Activated T-cell treated with anti-CD3 and anti-CD28 coated beads, Interleukin-2, amount 50 U/mL, for 24 hours (primary cell): ENCODE measurements around the gene EEFSEC.

Experiments used
- DNase-seq: peaks from one replicate; pipeline ENCODE4 v3.0.0-alpha.2; 2020
- H3K27ac Mint-ChIP-seq: 2 replicates; pipeline ENCODE4 v1.8.0; 2020; ENCODE audit warnings: mild to moderate bottlenecking, mixed read lengths
- H3K27me3 Mint-ChIP-seq: 2 replicates; pipeline ENCODE4 v1.8.0; 2020; ENCODE audit warnings: mixed read lengths
- H3K36me3 Mint-ChIP-seq: 2 replicates; pipeline ENCODE4 v1.8.0; 2020; ENCODE audit warnings: low read depth, mixed read lengths
- H3K4me1 Mint-ChIP-seq: 2 replicates; pipeline ENCODE4 v1.8.0; 2020; ENCODE audit warnings: low read depth, mixed read lengths
- H3K4me3 Mint-ChIP-seq: 2 replicates; pipeline ENCODE4 v1.8.0; 2020; ENCODE audit warnings: mild to moderate bottlenecking, moderate library complexity, mixed read lengths
- H3K9me3 Mint-ChIP-seq: 2 replicates; pipeline ENCODE4 v1.8.0; 2020; ENCODE audit warnings: mixed read lengths

The EEFSEC gene

DNA sequence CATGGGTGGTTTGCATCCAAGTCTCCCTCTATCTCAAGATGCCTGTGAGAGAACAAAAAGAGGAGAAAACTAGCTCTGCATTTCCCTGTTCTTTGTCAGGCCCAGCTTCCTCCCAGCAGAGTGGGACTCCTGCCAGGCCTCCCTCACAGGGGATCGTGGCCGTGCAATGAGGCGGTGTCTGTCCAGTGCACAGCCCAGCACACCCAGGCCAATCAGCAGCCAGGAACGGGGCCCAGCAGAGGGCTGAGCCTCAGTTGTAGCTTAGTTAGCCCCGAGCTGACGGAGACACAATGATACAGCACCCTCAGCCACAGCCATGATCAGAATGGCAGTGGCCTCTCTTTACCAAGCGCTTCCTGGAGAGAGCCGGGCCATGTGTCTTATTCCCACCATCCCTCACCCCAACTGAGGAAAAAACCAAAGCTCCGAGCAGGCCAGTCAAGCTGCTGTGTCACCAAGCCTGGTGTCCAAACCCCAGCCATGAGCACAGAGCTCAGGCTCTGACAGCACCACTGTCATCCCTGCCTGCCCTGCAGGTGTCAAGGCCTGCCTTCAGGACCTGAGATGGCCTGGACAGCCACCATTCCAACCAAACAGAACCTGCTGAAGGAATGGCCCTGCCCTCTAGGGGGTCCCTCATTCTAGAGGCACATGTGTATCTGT is 242.3 kb downstream of the EEFSEC start:
- H3K9me3 Mint-ChIP-seq, result no peaks in the 10 kb centered on the region
- no peak overlapping the region for H3K27ac Mint-ChIP-seq
- peaks cover 3% of the 10 kb centered on the region for H3K36me3 Mint-ChIP-seq
- no peaks in the 10 kb centered on the region for H3K4me1 Mint-ChIP-seq
- no peak for DNase-seq
- H3K27me3 Mint-ChIP-seq, result no peaks in the 10 kb centered on the region
- no peak overlapping the region for H3K4me3 Mint-ChIP-seq

DNA sequence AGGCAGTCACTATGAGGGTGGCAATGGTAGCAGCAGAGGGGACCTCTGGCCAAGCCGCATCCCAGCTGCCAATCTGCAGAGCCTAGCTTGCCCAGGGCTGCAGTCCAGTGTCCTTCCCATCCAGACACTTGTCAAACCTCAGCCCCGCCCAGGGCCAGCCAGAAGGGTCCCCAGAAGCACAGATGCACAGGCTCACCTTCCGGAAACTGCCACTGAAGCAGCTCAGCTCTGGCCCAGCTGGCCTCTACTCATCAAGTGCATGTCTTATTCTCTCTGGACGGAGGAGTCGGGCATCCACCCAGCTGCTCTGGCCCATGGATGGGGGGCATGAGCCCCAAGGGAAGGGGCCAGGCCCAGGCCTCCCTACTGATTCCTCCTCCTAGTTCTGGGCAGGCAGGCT is 244.2 kb downstream of the EEFSEC start:
- Mint-ChIP-seq H3K27ac (no peak overlapping the region), H3K4me1 (no peaks in the 10 kb centered on the region), H3K36me3 (no peaks in the 10 kb centered on the region), H3K9me3 (no peaks in the 10 kb centered on the region), H3K27me3 (no peaks in the 10 kb centered on the region), H3K4me3 (no peak overlapping the region)
- no peak for DNase-seq

DNA sequence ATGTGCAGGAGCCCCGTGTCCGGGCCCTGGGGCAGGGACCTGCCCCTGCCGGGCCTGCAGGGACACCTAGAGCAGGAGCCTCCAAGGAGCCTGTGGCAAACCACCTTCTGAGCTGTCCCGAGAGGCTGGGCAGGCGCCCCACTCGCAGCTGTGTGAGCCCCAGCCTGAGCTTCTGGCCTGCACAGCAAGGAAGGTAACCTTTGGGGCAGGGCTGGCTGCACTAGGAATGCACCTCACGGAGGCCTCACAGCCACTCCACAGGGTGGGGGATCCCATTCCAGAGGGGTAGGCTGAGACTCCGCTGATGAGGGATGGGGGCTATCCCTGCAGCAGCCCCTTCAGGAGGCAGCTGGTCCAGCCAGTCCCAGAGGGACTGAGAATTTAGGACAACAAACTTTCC is 245.3 kb downstream of the EEFSEC start:
- Mint-ChIP-seq H3K4me3 (no peak overlapping the region), H3K27ac (no peak overlapping the region), H3K9me3 (no peaks in the 10 kb centered on the region), H3K27me3 (no peaks in the 10 kb centered on the region), H3K4me1 (no peaks in the 10 kb centered on the region), H3K36me3 (no peaks in the 10 kb centered on the region)
- no peak for DNase-seq

DNA sequence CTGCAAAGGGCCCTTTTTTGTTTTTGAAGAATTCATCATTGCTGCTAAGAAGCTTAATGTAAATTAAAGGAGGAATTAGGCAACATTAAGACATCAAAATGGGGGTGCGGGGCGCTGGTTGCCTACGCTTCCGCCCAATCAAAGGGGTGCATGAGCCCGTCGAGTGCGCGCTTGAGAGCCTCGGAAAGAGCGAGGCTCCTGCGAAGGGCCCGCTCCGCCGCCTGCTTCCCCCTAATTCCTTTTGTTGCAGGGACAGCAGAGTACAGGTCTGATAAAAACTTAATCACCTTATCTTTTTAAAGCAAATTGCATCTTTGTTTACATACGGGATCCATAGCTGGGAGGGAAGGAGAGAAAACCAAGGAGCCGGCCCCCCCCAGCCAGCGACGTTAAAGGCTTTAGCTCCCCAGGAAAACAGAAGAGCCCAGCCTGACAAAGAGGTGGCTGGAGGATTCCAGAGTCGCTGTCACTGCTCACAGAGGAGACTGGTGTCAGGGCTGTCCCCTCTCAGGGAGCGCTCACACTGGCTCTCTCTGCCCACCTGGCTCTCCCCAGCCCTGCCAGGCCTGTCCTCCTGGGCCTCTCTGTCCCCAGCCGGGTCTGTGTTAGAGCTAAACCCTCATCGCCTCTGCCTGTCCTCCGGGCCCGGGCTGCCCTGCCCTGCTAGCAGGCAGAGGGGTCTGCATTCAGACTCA is 246.1 kb downstream of the EEFSEC start:
- Mint-ChIP-seq H3K4me1 (no peaks in the 10 kb centered on the region), H3K27me3 (no peaks in the 10 kb centered on the region), H3K27ac (no peak overlapping the region), H3K36me3 (no peaks in the 10 kb centered on the region), H3K9me3 (no peaks in the 10 kb centered on the region), H3K4me3 (no peak overlapping the region)
- no peak for DNase-seq

DNA sequence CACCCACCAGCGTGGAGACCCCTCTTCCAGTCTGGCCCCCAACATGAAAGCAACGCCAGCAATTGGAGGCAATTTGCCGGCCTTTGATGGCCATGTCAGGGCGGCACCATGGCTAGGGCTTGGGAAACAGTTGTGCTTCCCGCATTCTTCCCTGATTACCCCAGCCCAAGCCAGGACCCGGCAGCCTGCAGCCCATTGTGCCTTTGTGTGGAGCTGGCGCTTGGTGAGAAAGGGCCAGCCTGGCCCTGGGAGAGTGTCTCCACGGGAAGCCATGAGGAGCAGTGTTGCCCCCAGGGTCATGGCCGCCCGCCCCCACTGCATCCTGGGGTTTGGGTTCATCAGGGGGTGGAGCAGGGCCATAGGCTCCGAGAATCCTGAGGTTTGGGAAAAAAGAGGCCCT is 247.4 kb downstream of the EEFSEC start:
- no peak overlapping the region for H3K27ac Mint-ChIP-seq

DNA sequence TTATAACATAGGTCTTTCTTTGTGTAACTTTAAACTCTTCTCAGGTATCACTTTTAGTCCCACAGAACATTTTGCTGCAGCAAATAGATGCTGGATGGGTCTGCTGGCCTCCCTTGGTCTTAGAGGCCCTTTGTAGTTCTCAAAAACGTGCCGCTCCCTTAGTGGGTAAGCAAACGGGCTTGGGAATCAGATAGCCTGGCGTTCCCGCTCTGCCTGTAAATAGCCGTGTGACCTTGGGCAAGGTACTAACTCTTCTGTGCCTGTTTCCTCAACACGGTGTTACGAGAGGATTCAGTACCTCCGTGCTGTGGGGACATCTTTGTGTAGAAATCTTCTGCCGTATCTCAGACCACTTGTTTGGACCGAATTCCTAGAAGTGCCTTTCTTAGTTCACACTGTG is 249.0 kb downstream of the EEFSEC start:
- Mint-ChIP-seq H3K9me3 (no peaks in the 10 kb centered on the region), H3K36me3 (no peaks in the 10 kb centered on the region), H3K27ac (no peak overlapping the region), H3K4me3 (no peak overlapping the region), H3K27me3 (no peaks in the 10 kb centered on the region), H3K4me1 (no peaks in the 10 kb centered on the region)
- DNase-seq, result no peak

More for the DNA sequence above, 247.4 kb downstream of the EEFSEC start:
- Mint-ChIP-seq H3K4me3 (no peak overlapping the region), H3K4me1 (no peaks in the 10 kb centered on the region), H3K27me3 (no peaks in the 10 kb centered on the region), H3K9me3 (no peaks in the 10 kb centered on the region), H3K36me3 (no peaks in the 10 kb centered on the region)
- no peak for DNase-seq

DNA sequence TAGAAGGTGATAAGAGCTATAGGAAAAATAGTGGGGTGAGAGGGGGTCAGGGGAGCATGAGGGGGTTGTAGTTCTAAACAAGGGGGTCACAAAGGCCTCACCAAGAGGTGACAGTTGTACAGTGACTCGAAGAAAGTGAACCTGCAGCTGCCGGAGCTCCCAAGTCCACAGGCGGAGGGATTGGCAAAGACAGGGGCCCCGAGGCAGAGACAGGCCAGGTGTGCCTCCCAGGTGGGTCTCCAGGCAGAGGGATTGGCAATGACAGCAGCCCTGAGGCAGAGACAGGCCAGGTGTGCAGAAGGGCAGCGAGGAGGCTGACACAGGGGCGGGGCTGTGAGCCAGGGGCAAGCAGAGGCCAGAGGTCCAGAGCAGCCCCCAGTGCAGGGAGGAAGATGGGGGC is 249.7 kb downstream of the EEFSEC start:
- no peaks in the 10 kb centered on the region for H3K4me1 Mint-ChIP-seq
- H3K27me3 Mint-ChIP-seq, result no peaks in the 10 kb centered on the region
- H3K27ac Mint-ChIP-seq, result no peak overlapping the region
- DNase-seq, result no peak
- no peak overlapping the region for H3K4me3 Mint-ChIP-seq
- no peaks in the 10 kb centered on the region for H3K9me3 Mint-ChIP-seq
- no peaks in the 10 kb centered on the region for H3K36me3 Mint-ChIP-seq

DNA sequence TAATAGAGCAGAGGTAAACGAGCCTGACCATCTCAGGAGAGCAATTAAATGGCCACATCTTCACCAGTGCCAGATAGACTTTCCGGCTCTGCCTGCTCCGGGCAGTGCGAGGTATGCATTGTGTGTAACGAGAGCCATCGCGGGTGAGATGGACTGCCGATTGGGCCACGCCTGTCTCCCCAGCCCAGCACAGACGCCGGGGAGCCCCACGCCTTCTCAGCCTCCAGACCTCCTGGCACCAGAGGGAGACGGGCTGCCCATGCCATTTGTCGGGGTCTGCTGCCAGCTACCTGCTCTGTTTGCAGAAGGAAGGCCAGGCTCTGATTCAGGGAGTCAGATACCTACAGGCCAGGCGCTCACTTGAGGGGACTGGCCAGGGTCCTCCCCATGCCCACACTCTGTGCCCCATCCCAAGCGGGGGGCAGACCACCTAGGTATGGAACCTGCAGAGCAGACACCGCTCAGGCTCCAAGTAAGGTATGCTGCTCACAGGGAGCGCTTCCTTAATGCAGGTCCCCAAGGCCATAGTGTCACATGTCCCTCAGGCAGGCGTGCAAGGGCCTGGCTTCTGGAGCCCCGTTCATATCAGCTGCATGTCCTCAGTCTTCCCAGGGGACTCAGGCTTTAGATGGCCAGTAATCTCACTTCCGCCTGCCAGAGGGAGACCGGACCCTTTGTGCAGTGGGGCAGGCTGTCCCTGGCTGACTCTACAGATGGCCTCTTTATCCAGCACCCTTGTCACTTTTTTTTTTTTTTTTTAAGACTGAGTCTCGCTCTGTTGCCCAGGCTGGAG is 251.2 kb downstream of the EEFSEC start:
- no peaks in the 10 kb centered on the region for H3K4me1 Mint-ChIP-seq
- no peaks in the 10 kb centered on the region for H3K36me3 Mint-ChIP-seq
- no peak for DNase-seq
- no peak overlapping the region for H3K27ac Mint-ChIP-seq
- H3K4me3 Mint-ChIP-seq, result no peak overlapping the region
- H3K27me3 Mint-ChIP-seq, result no peaks in the 10 kb centered on the region
- no peaks in the 10 kb centered on the region for H3K9me3 Mint-ChIP-seq

DNA sequence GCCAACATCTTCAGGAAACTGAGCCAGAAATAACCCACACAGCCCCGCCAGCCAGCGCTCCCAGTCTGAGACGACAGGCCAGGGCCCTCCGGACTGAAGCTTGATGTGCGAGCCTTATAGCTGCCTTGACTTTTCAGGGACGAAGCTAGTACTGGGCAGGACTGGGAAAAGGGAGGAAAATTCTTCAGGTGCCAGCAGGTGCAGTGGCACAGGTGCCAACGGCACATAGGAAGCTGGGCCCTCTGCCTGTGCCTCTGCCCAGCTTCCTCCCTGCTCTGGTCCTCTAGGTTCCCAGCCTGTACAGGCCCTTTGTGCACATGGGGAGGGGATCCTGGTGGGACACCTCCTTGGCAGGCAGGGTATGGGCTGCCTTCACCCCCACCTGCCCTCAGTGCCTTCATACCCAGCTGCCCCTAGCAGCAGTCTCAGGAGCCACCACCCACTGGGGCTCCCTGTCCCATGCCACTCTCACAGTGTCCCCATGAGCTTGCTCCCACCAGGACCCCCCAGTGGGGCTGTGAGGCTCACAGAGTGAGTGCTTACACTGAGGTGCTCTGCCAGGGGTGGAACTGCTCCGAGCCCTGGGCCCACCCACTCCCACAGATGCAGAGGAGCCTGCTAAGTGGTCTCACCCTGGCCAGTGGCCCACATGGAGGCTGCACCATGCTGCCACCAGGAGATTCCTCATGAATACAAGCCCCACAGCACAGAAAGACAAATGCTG is 252.4 kb downstream of the EEFSEC start:
- Mint-ChIP-seq H3K4me3 (no peak overlapping the region), H3K27ac (no peak overlapping the region)

DNA sequence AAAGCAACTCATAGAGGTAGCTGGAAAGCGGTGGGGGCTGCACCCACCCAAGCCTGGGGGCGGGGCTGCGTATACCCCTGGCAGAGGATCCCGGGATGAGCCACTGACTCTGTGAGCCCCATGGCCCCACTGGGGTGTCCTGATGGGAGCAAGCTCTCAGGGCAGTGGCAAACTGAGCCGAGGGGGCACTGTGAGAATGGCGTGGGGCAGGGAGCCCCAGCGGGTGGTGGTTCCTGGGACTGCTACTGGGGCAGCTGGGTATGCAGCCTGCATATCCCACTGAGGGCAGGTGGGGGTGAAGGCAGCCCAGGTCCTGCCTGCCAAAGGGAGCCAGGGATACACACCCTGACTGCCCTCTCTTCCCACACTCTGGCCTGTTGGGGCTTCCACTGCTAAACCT is 254.0 kb downstream of the EEFSEC start:
- H3K27ac Mint-ChIP-seq, result no peak overlapping the region
- no peaks in the 10 kb centered on the region for H3K27me3 Mint-ChIP-seq
- no peaks in the 10 kb centered on the region for H3K36me3 Mint-ChIP-seq
- no peak overlapping the region for H3K4me3 Mint-ChIP-seq
- no peak for DNase-seq
- H3K4me1 Mint-ChIP-seq, result no peaks in the 10 kb centered on the region
- no peaks in the 10 kb centered on the region for H3K9me3 Mint-ChIP-seq

More for the DNA sequence above, 252.4 kb downstream of the EEFSEC start:
- H3K4me1 Mint-ChIP-seq, result no peaks in the 10 kb centered on the region
- no peaks in the 10 kb centered on the region for H3K36me3 Mint-ChIP-seq
- no peaks in the 10 kb centered on the region for H3K9me3 Mint-ChIP-seq
- no peak for DNase-seq
- no peaks in the 10 kb centered on the region for H3K27me3 Mint-ChIP-seq

DNA sequence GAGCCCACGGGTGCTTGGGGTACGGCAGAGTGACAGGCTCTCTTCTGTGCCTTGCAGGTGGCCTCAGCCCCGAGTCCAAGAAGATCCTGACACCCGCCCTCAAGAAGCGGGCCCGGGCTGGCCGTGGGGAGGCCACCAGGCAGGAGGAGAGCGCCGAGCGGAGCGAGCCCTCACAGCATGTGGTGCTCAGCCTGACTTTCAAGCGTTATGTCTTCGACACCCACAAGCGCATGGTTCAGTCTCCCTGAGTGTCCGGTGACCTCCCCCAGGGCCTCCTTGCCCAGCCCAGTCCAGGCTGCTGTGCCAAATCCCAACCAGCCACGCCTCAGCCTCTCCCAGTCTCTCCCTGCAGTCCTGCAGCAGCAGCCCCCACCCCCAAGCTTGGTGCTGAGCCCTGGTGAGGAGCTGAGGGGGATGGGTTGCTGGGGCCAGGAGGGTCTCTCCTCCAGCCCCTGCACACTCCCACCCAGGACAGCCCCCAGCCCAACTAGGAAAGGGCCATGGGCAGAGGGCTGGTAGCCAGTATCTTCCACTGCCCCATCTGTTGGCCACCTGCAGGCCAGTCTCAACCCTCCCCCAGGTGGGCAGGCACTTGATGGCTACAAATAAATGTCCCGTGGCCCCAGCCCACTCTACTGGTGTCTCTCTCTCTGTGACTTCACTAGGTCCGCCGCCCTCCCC is 254.9 kb downstream of the EEFSEC start:
- no peaks in the 10 kb centered on the region for H3K27me3 Mint-ChIP-seq
- no peaks in the 10 kb centered on the region for H3K36me3 Mint-ChIP-seq
- H3K27ac Mint-ChIP-seq, result no peak overlapping the region
- no peaks in the 10 kb centered on the region for H3K4me1 Mint-ChIP-seq
- no peak for DNase-seq
- H3K9me3 Mint-ChIP-seq, result no peaks in the 10 kb centered on the region
- no peak overlapping the region for H3K4me3 Mint-ChIP-seq

DNA sequence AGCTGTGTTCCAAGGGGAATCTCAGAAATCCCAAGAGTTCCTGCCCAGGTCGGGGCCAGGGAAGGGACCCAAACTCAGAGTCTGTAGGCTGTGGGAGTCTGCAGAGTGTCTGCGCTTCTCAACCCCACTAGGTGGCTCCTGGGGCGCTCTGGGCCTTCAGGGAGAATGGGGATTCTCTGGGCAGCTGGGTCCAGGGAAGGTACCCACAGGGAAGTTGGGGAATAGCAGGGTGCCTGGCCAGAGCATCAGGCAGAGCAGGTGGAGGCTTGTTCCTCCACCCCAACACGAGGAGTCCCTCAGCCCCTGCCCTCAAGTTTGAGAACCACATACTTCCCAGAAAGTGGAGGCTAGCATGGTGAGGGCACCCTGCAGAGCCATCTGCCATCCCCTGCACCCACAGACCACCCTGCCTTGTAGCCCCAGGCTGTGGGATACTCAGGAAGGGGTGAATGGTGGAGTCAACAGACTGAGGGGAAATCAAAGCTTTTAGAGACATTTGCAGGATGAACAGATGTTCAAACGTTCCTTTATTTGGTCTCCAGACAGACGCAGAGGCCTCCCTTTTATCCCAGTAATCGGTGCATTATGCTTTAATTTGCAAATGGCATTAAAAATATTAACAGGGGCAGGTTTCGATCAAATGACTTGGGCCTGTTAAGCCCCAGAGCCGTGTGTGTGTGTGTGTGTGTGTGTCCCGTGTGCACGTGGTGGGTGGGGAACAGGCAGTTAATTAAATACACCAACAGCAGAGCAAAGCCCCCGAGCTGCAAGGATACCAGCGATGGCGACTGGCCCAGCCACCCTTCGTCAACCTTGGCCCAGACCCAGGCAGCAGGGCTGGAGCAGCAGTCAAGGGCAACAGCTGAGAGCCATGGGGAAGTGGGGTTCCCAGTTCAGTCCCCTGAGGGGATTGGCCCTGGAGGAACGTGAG is 255.7 kb downstream of the EEFSEC start:
- H3K4me3 Mint-ChIP-seq, result no peak overlapping the region
- H3K27me3 Mint-ChIP-seq, result no peaks in the 10 kb centered on the region
- no peaks in the 10 kb centered on the region for H3K9me3 Mint-ChIP-seq
- DNase-seq, result no peak
- H3K4me1 Mint-ChIP-seq, result no peaks in the 10 kb centered on the region
- H3K27ac Mint-ChIP-seq, result no peak overlapping the region
- no peaks in the 10 kb centered on the region for H3K36me3 Mint-ChIP-seq
